ENCODE results near the gene NUDT8. TPM values are rescaled to one million over a fixed set of nuclear protein-coding genes. Genes with fewer than 3 reads are reported as not detected.

The NUDT8 gene
- total and polyA plus RNA-seq, 10 of the 15 experiments (the other 5 are each of a cell fraction or from before 2014, with no cell fraction given): 0.32 to 18.2 (median 9.8) TPM

DNA sequence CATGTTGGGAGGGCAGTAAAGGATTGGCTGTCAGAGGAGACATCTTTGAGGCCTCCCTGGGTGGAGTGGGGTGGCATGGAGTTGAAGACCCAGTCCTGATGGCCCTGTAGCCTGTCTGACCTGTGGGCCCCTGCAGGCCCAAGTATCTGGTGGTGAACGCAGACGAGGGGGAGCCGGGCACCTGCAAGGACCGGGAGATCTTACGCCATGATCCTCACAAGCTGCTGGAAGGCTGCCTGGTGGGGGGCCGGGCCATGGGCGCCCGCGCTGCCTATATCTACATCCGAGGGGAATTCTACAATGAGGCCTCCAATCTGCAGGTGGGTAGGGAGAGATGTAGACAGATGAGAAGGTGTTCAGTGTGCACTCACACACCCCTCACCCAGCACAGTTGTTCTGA lies 20.4 kb downstream of the NUDT8 start:
- RAD21 ChIA-PET (ENCODE audit: unreplicated experiment): interaction anchor here (0.8 kb wide), 2 partner anchors 21 to 25 kb away, joined by 3 to 4 read pairs; partner anchors contain the start of gene GSTP1
- no peak overlapping the region for H3K4me2 ChIP-seq (ENCODE audit: control insufficient read depth, insufficient read depth)
- ATAC-seq: no peak
- peaks cover 16% of the 10 kb centered on the region for H3K79me2 ChIP-seq (ENCODE audit: control insufficient read depth, insufficient read depth, low read length)
- no peak overlapping the region for H3K4me3 ChIP-seq
- 100% methylated on average over 9 of the region's 10 CpGs for WGBS (ENCODE audit: insufficient coverage, insufficient replicate concordance, low lambda C conversion rate, missing lambda C conversion rate)
- SMC1A ChIA-PET (ENCODE audit: uncharacterized antibody, unreplicated experiment): interaction anchor here (0.6 to 1.4 kb wide), 3 partner anchors 17 to 946 kb away, joined by 3 to 4 read pairs (median 3); no protein-coding TSS in a partner anchor
- intact Hi-C loops (cut with micrococcal nuclease; ENCODE audit: unreplicated experiment) (no loop called here), in situ Hi-C loops (cut with MboI) (no loop called here)
- no peak overlapping the region for H2AFZ ChIP-seq (ENCODE audit: control insufficient read depth, low read depth, low read length)
- BruUV-seq (replicated peaks): no TSS peak
- no peaks in the 10 kb centered on the region for H4K20me1 ChIP-seq (ENCODE audit: control insufficient read depth, insufficient read depth)
- POLR2A ChIA-PET: interaction anchor here (1.2 kb wide), 1 partner anchor 23 kb away, joined by 4 read pairs; no protein-coding TSS in a partner anchor
- H3K9ac ChIP-seq (ENCODE audit: control insufficient read depth, insufficient read depth, low read length): no peak overlapping the region
- no peaks in the 10 kb centered on the region for H3K27me3 ChIP-seq (replicated peaks in 1 of 2; ENCODE audit: control insufficient read depth in 2 of 2, insufficient read depth in 2 of 2, low read length in 1 of 2)
- CTCF ChIA-PET: interaction anchor here (0.8 to 2.5 kb wide), 4 partner anchors 21 to 37 kb away, joined by 3 to 6 read pairs (median 4); no protein-coding TSS in a partner anchor
- H3K9me3 ChIP-seq (replicated peaks; ENCODE audit: control insufficient read depth, insufficient read depth, low read length): no peaks in the 10 kb centered on the region
- peaks cover 11 to 22% of the 10 kb centered on the region in 2 experiments; a peak in 3 of 4 replicates for H3K36me3 ChIP-seq (ENCODE audit: control insufficient read depth in 2 of 2, insufficient read depth in 2 of 2, low read length in 1 of 2)
- H3K27ac ChIP-seq (ENCODE audit: control insufficient read depth, insufficient read depth): no peak overlapping the region
- DNase-seq (ENCODE audit: low read depth, low spot score): no peak
- H3K4me1 ChIP-seq (ENCODE audit: control insufficient read depth, insufficient read depth, low read length): peaks cover 24% of the 10 kb centered on the region
- no peak for FAIRE-seq
- TF ChIP-seq ZNF274 (IDR thresholded peaks at IDR 0.05; ENCODE audit: insufficient read depth, insufficient read length): no peak
- TF ChIP-seq PAX8 (IDR thresholded peaks at IDR 0.05): no peak
- no peak for TF ChIP-seq EGR1 (IDR thresholded peaks at IDR 0.05; ENCODE audit: borderline replicate concordance in 1 of 2, low read depth in 2 of 2, low read length in 2 of 2)
- no peak for TF ChIP-seq SP1 (IDR thresholded peaks at IDR 0.05; ENCODE audit: low read depth, low read length)
- TF ChIP-seq ZBTB40 (IDR thresholded peaks at IDR 0.05; ENCODE audit: borderline replicate concordance): no peak
- TF ChIP-seq NR2F1 (conservative IDR thresholded peaks at IDR 0.05): no peak
- no peak for TF ChIP-seq CTCF (IDR thresholded peaks at IDR 0.05 in 2 of 3, conservative IDR thresholded peaks at IDR 0.05 in 1 of 3; ENCODE audit: control insufficient read depth in 2 of 3, extremely low read depth in 1 of 3, insufficient read depth in 1 of 3, low read depth in 3 of 3, low read length in 3 of 3)
- no peak for TF ChIP-seq DPF2 (IDR thresholded peaks at IDR 0.05)
- no peak for TF ChIP-seq POU2F2 (IDR thresholded peaks at IDR 0.05; ENCODE audit: borderline replicate concordance, low read depth, low read length)
- no peak for TF ChIP-seq TCF7 (IDR thresholded peaks at IDR 0.05; ENCODE audit: borderline replicate concordance)
- TF ChIP-seq, protein P1, sequence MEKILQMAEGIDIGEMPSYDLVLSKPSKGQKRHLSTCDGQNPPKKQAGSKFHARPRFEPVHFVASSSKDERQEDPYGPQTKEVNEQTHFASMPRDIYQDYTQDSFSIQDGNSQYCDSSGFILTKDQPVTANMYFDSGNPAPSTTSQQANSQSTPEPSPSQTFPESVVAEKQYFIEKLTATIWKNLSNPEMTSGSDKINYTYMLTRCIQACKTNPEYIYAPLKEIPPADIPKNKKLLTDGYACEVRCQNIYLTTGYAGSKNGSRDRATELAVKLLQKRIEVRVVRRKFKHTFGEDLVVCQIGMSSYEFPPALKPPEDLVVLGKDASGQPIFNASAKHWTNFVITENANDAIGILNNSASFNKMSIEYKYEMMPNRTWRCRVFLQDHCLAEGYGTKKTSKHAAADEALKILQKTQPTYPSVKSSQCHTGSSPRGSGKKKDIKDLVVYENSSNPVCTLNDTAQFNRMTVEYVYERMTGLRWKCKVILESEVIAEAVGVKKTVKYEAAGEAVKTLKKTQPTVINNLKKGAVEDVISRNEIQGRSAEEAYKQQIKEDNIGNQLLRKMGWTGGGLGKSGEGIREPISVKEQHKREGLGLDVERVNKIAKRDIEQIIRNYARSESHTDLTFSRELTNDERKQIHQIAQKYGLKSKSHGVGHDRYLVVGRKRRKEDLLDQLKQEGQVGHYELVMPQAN (conservative IDR thresholded peaks at IDR 0.05): no peak
- no peak for TF ChIP-seq BCL3 (IDR thresholded peaks at IDR 0.05; ENCODE audit: borderline replicate concordance, insufficient read depth, low read depth, low read length, poor library complexity, severe bottlenecking)
- TF ChIP-seq IKZF2 (IDR thresholded peaks at IDR 0.05): no peak
